MCF 10A (cell line): ENCODE measurements around the gene AP2A1. TPM values are rescaled to one million over a fixed set of nuclear protein-coding genes. Genes with fewer than 3 reads are reported as not detected.

Experiments
- BruUV-seq: library from RNA; stranded (reverse); fragments of 400-500 nt; replicated peaks from 2 replicates; lab custom pipeline; 2021; lab: Mats Ljungman, UMichigan
- CTCF ChIA-PET: fragments of 300-600 bp; sonication (Branson Sonifier 250); formaldehyde crosslinking; extraction: SDS; loops from one replicate; lab custom pipeline; 2021; ENCODE audit warnings: antibody characterized with exemption, inconsistent platforms; lab: Yijun Ruan, JAX
- POLR2A ChIA-PET: fragments of 300-600, 350-650 bp; sonication (Branson Sonifier 250); formaldehyde crosslinking; extraction: SDS; loops from one replicate; lab custom pipeline; 2020; ENCODE audit warnings: antibody characterized with exemption, inconsistent platforms; lab: Yijun Ruan, JAX
- DNase-seq: peaks from one replicate; pipeline ENCODE4 v3.0.0-alpha.2; 2018; ENCODE audit not compliant: unreplicated experiment
- H3K27ac Mint-ChIP-seq: one replicate; pipeline ENCODE4 v1.8.0; 2022; ENCODE audit warnings: mild to moderate bottlenecking, low read depth, mixed read lengths; ENCODE audit not compliant: unreplicated experiment
- H3K27me3 Mint-ChIP-seq: one replicate; pipeline ENCODE4 v1.8.0; 2022; ENCODE audit warnings: mixed read lengths; ENCODE audit not compliant: insufficient read depth, unreplicated experiment
- H3K36me3 Mint-ChIP-seq: one replicate; pipeline ENCODE4 v1.8.0; 2022; ENCODE audit warnings: mild to moderate bottlenecking, moderate library complexity, mixed read lengths; ENCODE audit not compliant: insufficient read depth, unreplicated experiment
- H3K4me1 Mint-ChIP-seq: one replicate; pipeline ENCODE4 v1.8.0; 2022; ENCODE audit warnings: mixed read lengths; ENCODE audit not compliant: insufficient read depth, unreplicated experiment
- H3K4me3 Mint-ChIP-seq: one replicate; pipeline ENCODE4 v1.8.0; 2022; ENCODE audit warnings: mild to moderate bottlenecking, moderate library complexity, mixed read lengths; ENCODE audit not compliant: unreplicated experiment
- H3K9me3 Mint-ChIP-seq: one replicate; pipeline ENCODE4 v1.8.0; 2022; ENCODE audit warnings: mixed read lengths; ENCODE audit not compliant: unreplicated experiment
- CTCF ChIP-seq: fragments of 200-600 bp; IDR thresholded peaks from one replicate; pipeline ENCODE4 v1.8.0; 2022; ENCODE audit warnings: antibody characterized with exemption, mild to moderate bottlenecking; ENCODE audit not compliant: unreplicated experiment
- intact Hi-C: fragments of 100-400 bp; cut with micrococcal nuclease; formaldehyde crosslinking; loops from 2 replicates; pipeline ENCODE4 v1.14.1; 2022
- total RNA-seq: library from RNA; stranded (reverse); gene quantifications from 2 replicates; pipeline ENCODE4 v1.2.3, GENCODE V29; 2022

AP2A1 gene
- total RNA-seq, 1 experiment from 2014 or later = 70.5 TPM

- Mint-ChIP-seq H3K27me3 (no peaks in the 10 kb centered on the region), H3K4me1 (peaks cover 7% of the 10 kb centered on the region), H3K4me3 (no peak overlapping the region), H3K9me3 (no peaks in the 10 kb centered on the region), H3K36me3 (peaks cover 55% of the 10 kb centered on the region), H3K27ac (no peak overlapping the region)
- DNase-seq = no peak
- ChIA-PET CTCF (interaction anchor here (1.1 kb wide), 1 partner anchor 102 kb away, joined by 3 read pairs; no protein-coding TSS in a partner anchor), POLR2A (interaction anchor here (0.6 kb wide), 1 partner anchor 36 kb away, joined by 3 read pairs; no protein-coding TSS in a partner anchor)
- intact Hi-C loops = no loop called here
- BruUV-seq = TSS peak; percentile 12
- no peak for TF ChIP-seq CTCF
These were observed 15.7 kb downstream of the AP2A1 start for GRCh38 chr19:49782515-49782914.

- no peaks in the 10 kb centered on the region for H3K9me3 Mint-ChIP-seq
- no peak for TF ChIP-seq CTCF
- intact Hi-C loops = no loop called here
- ChIA-PET POLR2A (interaction anchor here (0.7 to 1.2 kb wide), 2 partner anchors 20 to 83 kb away, joined by 3 to 5 read pairs; partner anchors contain the start of gene AP2A1), CTCF (no interaction called here)
- no peaks in the 10 kb centered on the region for H3K27me3 Mint-ChIP-seq
- BruUV-seq = no TSS peak
- peak overlapping the region; percentile 16 for H3K27ac Mint-ChIP-seq
- peaks cover 7% of the 10 kb centered on the region for H3K4me1 Mint-ChIP-seq
- H3K36me3 Mint-ChIP-seq = peaks cover 65% of the 10 kb centered on the region
- peak; percentile 21 for DNase-seq
- no peak overlapping the region for H3K4me3 Mint-ChIP-seq
These were observed 19.6 kb downstream of the AP2A1 start for GRCh38 chr19:49786376-49786820.

GRCh38 chr19:49787746-49788145, 20.9 kb downstream of the AP2A1 start:
- H3K27me3 Mint-ChIP-seq = no peaks in the 10 kb centered on the region
- CTCF ChIA-PET = no interaction called here
- H3K36me3 Mint-ChIP-seq = peaks cover 57% of the 10 kb centered on the region
- POLR2A ChIA-PET = interaction anchor here (0.9 kb wide), 1 partner anchor 30 kb away, joined by 3 read pairs; the partner anchor contains the start of gene MED25
- peak overlapping the region; percentile 46 for H3K27ac Mint-ChIP-seq
- BruUV-seq = no TSS peak
- intact Hi-C loops = no loop called here
- H3K9me3 Mint-ChIP-seq = no peaks in the 10 kb centered on the region
- peaks cover 7% of the 10 kb centered on the region for H3K4me1 Mint-ChIP-seq
- DNase-seq = no peak
- H3K4me3 Mint-ChIP-seq = no peak overlapping the region
- no peak for TF ChIP-seq CTCF

- Mint-ChIP-seq H3K4me3 (no peak overlapping the region), H3K36me3 (peaks cover 51% of the 10 kb centered on the region), H3K27ac (no peak overlapping the region), H3K4me1 (peaks cover 7% of the 10 kb centered on the region), H3K9me3 (no peaks in the 10 kb centered on the region), H3K27me3 (no peaks in the 10 kb centered on the region)
- ChIA-PET POLR2A (no interaction called here), CTCF (interaction anchor here (0.6 kb wide), 2 partner anchors 27 to 153 kb away, joined by 3 to 4 read pairs; no protein-coding TSS in a partner anchor)
- no peak for TF ChIP-seq CTCF
- no peak for DNase-seq
- no TSS peak for BruUV-seq
- intact Hi-C loops = no loop called here
These were observed 22.1 kb downstream of the AP2A1 start for GRCh38 chr19:49788857-49789256.
